DND-41 (cell line): ENCODE measurements around the gene ARHGEF4.

ENCODE experiments used
- CTCF ChIP-seq: IDR thresholded peaks from 2 replicates; pipeline ENCODE4 v1.5.1; 2012; ENCODE audit warnings: borderline replicate concordance, low read length, moderate library complexity, mild to moderate bottlenecking; ENCODE audit not compliant: poor library complexity, severe bottlenecking; ENCODE audit errors: extremely low read depth
- EZH2 ChIP-seq: IDR thresholded peaks from 3 replicates; pipeline ENCODE4 v1.6.1; 2012; ENCODE audit warnings: borderline replicate concordance, low read depth, mild to moderate bottlenecking, moderate library complexity, low read length, inconsistent platforms; ENCODE audit not compliant: severe bottlenecking

- no peak for TF ChIP-seq CTCF
- TF ChIP-seq EZH2, result no peak
These were observed 12.0 kb downstream of the ARHGEF4 start for GRCh38 chr2:130848526-130849210.
